WTC11 (cell line): ENCODE data around the gene ATP5MG. TPM values are rescaled to one million over a fixed set of nuclear protein-coding genes. Genes with fewer than 3 reads are reported as not detected.

ENCODE experiments used
- ATAC-seq: fragments of 200-7000 bp; cut with Tn5 transposase; 2 replicates; pipeline ENCODE4 v1.10.0; 2021; ENCODE audit warnings: mild to moderate bottlenecking, moderate library complexity
- CTCF ChIA-PET: fragments of 300-600 bp; sonication (Branson Sonifier 250); formaldehyde crosslinking; loops from one replicate; lab custom pipeline; 2021; ENCODE audit warnings: antibody characterized with exemption; lab: Charles Lee
- POLR2A ChIA-PET: fragments of 350-600 bp; sonication (Branson Sonifier 250); formaldehyde crosslinking; loops from one replicate; lab custom pipeline; 2021; ENCODE audit warnings: antibody characterized with exemption; lab: Charles Lee
- DNase-seq: peaks from one replicate; pipeline ENCODE4 v3.0.0; 2021; ENCODE audit warnings: low spot score
- H3K27ac Mint-ChIP-seq: 2 replicates; pipeline ENCODE4 v1.8.0; 2021; ENCODE audit warnings: mixed read lengths
- H3K27me3 Mint-ChIP-seq: 2 replicates; pipeline ENCODE4 v1.8.0; 2021; ENCODE audit warnings: low read depth, mild to moderate bottlenecking, moderate library complexity, mixed read lengths
- H3K36me3 Mint-ChIP-seq: 2 replicates; pipeline ENCODE4 v1.8.0; 2021; ENCODE audit warnings: mixed read lengths
- H3K4me1 Mint-ChIP-seq: 2 replicates; pipeline ENCODE4 v1.8.0; 2022; ENCODE audit warnings: mixed read lengths
- H3K4me3 Mint-ChIP-seq: 2 replicates; pipeline ENCODE4 v1.8.0; 2021; ENCODE audit warnings: mild to moderate bottlenecking, moderate library complexity, mixed read lengths
- H3K9me3 Mint-ChIP-seq: 2 replicates; pipeline ENCODE4 v1.8.0; 2021; ENCODE audit warnings: mixed read lengths
- ARID4B ChIP-seq: sonication (generic); formaldehyde crosslinking; IDR thresholded peaks from 2 replicates; pipeline ENCODE4 v1.8.0; 2023; ENCODE audit warnings: missing genetic modification reagents, mild to moderate bottlenecking, borderline replicate concordance
- ATF1 ChIP-seq: sonication (generic); formaldehyde crosslinking; IDR thresholded peaks from 2 replicates; pipeline ENCODE4 v1.8.1; 2023; ENCODE audit warnings: mild to moderate bottlenecking, moderate library complexity, missing genetic modification reagents
- NFATC4 ChIP-seq: fragments of 250-450 bp; sonication (Bioruptor Pico); IDR thresholded peaks from 2 replicates; pipeline ENCODE4 v1.9.0; 2021; ENCODE audit warnings: mild to moderate bottlenecking
- NFE2L1 ChIP-seq: sonication (generic); formaldehyde crosslinking; IDR thresholded peaks from 2 replicates; pipeline ENCODE4 v1.8.1; 2023; ENCODE audit warnings: missing genetic modification reagents
- NFYB ChIP-seq: sonication (generic); formaldehyde crosslinking; conservative IDR thresholded peaks from 2 replicates; pipeline ENCODE4 v1.8.0; 2022; ENCODE audit warnings: low read depth, missing genetic modification reagents
- NR3C1 ChIP-seq: sonication (generic); formaldehyde crosslinking; conservative IDR thresholded peaks from 2 replicates; pipeline ENCODE4 v1.8.1; 2023; ENCODE audit warnings: low read depth, mild to moderate bottlenecking, missing genetic modification reagents
- OVOL2 ChIP-seq: fragments of 250-450 bp; sonication (Bioruptor Pico); IDR thresholded peaks from 2 replicates; pipeline ENCODE4 v1.9.0; 2021; ENCODE audit warnings: mild to moderate bottlenecking, borderline replicate concordance
- TEAD1 ChIP-seq: sonication (generic); formaldehyde crosslinking; IDR thresholded peaks from 2 replicates; pipeline ENCODE4 v1.8.0; 2022; ENCODE audit warnings: mild to moderate bottlenecking, missing genetic modification reagents
- ZBTB21 ChIP-seq: sonication (generic); formaldehyde crosslinking; IDR thresholded peaks from 2 replicates; pipeline ENCODE4 v1.8.1; 2023; ENCODE audit warnings: mild to moderate bottlenecking, missing genetic modification reagents, borderline replicate concordance
- ZBTB43 ChIP-seq: sonication (generic); formaldehyde crosslinking; IDR thresholded peaks from 2 replicates; pipeline ENCODE4 v1.8.1; 2023; ENCODE audit warnings: mild to moderate bottlenecking, missing genetic modification reagents
- ZNF121 ChIP-seq: sonication (generic); formaldehyde crosslinking; IDR thresholded peaks from 2 replicates; pipeline ENCODE4 v1.8.0; 2023; ENCODE audit warnings: missing genetic modification reagents
- total RNA-seq: library from RNA; stranded (reverse); gene quantifications from 3 replicates; pipeline ENCODE4 v1.2.3, GENCODE V29; 2021
- TF ChIP-seq, protein P1 (sequence below): fragments of 250-450 bp; sonication (Bioruptor Pico); conservative IDR thresholded peaks from 2 replicates; pipeline ENCODE4 v1.9.0; 2021; ENCODE audit warnings: mild to moderate bottlenecking
- TF ChIP-seq, protein P2 (sequence below): sonication (generic); formaldehyde crosslinking; IDR thresholded peaks from 2 replicates; pipeline ENCODE4 v1.8.1; 2023; ENCODE audit warnings: mild to moderate bottlenecking, missing genetic modification reagents, borderline replicate concordance
- TF ChIP-seq, protein P3 (sequence below): sonication (generic); formaldehyde crosslinking; IDR thresholded peaks from 2 replicates; pipeline ENCODE4 v1.8.1; 2022; ENCODE audit warnings: mild to moderate bottlenecking, moderate library complexity, missing genetic modification reagents
- TF ChIP-seq, protein P4 (sequence below): sonication (generic); formaldehyde crosslinking; IDR thresholded peaks from 2 replicates; pipeline ENCODE4 v1.8.1; 2022; ENCODE audit warnings: mild to moderate bottlenecking, missing genetic modification reagents, moderate library complexity, borderline replicate concordance

Gene ATP5MG
- total RNA-seq, 1 experiment from 2014 or later, result 251 TPM

DNA sequence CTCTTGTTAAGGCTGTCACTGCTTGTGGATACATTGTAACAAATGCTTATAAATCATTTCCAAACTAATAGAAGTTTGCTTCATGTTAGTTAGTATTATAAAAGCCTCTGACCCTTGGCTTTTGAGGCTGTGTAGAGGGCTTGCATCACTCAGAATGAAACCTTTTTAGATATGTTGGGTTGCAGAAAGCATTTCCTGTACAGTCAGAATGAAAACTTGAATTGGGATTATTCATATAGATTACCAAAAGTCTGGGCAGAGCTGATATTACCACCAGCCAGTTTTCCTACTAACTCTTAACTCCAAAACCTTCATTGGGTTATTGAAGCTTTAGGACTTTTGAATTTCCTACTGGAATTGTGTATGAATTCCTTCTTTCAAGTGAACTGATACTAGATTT is 46.9 kb downstream of the ATP5MG start:
- no peak for ATAC-seq
- POLR2A ChIA-PET, result interaction anchor here (0.9 kb wide), 1 partner anchor 12 kb away, joined by 3 read pairs; the partner anchor contains the start of gene KMT2A

DNA sequence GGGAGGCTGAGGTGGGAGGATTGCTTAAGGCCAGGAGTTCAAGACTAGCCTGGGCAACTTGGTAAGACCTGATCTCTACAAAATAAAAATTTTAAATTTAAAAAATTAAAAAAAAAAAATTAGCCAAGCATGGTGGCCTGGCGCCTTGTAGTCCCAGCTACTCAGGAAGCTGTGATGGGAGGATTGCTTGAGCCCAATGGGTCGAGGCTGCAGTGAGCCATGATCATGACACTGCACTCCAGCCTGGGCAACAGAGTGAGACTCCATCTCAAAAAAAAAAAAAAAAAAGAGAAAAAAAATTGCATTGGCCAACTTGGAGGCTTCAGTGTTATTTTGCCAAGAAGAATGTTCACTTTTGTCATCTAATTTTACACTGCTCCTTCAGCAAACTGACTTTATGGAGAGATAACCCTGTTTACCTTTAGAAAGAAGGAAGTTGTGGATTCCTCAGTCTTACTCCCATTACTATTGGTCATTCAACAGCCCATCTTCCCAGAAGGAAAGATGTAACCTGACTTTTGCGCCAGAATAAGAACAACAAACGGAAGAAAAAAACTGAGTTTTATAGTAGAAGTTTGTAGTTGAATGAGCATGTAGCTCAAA is 48.0 kb downstream of the ATP5MG start:
- Mint-ChIP-seq H3K36me3 (peaks cover 9% of the 10 kb centered on the region), H3K4me1 (no peaks in the 10 kb centered on the region), H3K27me3 (no peaks in the 10 kb centered on the region), H3K9me3 (no peaks in the 10 kb centered on the region), H3K27ac (no peak overlapping the region), H3K4me3 (no peak overlapping the region)
- ChIA-PET POLR2A (no interaction called here), CTCF (interaction anchor here (1.2 kb wide), 1 partner anchor 39 kb away, joined by 3 read pairs; no protein-coding TSS in a partner anchor)
- no peak for ATAC-seq
- DNase-seq, result no peak
- TF ChIP-seq, protein P1, sequence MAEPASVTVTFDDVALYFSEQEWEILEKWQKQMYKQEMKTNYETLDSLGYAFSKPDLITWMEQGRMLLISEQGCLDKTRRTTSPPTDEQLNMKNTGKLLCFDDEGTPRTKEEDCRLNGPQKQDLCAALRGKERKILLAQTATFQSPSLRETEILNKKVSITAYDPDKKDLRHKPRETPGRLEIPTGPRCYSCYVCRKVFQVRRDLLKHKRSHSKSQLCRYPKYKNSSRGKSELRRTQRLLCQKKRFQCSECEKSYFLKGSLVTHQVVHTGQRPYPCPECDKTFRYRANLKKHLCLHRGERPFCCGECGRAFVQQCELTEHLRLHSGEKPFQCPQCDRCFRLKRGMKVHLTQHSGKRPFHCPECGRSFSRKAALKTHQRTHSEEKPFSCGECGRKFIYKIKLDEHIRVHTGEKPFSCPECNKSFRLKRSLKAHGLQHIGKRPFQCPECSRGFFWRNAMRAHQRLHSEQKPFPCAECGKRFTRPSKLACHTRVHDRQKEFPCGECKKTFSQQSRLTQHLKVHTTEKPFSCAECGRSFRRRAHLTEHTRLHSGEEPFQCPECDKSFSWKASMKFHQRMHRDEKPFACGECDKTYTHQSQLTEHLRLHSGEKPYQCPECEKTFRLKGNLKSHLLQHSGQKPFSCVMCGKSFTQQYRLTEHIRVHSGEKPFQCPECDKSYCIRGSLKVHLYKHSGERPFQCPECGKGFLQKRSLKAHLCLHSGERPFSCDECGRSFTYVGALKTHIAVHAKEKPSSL (CRISPR knock-in tag), result no peak
- TF ChIP-seq ARID4B (no peak), ZBTB21 (CRISPR knock-in tag) (no peak), NFE2L1 (CRISPR knock-in tag) (no peak)
- TF ChIP-seq, protein P2, sequence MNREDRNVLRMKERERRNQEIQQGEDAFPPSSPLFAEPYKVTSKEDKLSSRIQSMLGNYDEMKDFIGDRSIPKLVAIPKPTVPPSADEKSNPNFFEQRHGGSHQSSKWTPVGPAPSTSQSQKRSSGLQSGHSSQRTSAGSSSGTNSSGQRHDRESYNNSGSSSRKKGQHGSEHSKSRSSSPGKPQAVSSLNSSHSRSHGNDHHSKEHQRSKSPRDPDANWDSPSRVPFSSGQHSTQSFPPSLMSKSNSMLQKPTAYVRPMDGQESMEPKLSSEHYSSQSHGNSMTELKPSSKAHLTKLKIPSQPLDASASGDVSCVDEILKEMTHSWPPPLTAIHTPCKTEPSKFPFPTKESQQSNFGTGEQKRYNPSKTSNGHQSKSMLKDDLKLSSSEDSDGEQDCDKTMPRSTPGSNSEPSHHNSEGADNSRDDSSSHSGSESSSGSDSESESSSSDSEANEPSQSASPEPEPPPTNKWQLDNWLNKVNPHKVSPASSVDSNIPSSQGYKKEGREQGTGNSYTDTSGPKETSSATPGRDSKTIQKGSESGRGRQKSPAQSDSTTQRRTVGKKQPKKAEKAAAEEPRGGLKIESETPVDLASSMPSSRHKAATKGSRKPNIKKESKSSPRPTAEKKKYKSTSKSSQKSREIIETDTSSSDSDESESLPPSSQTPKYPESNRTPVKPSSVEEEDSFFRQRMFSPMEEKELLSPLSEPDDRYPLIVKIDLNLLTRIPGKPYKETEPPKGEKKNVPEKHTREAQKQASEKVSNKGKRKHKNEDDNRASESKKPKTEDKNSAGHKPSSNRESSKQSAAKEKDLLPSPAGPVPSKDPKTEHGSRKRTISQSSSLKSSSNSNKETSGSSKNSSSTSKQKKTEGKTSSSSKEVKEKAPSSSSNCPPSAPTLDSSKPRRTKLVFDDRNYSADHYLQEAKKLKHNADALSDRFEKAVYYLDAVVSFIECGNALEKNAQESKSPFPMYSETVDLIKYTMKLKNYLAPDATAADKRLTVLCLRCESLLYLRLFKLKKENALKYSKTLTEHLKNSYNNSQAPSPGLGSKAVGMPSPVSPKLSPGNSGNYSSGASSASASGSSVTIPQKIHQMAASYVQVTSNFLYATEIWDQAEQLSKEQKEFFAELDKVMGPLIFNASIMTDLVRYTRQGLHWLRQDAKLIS (CRISPR knock-in tag), result no peak
- TF ChIP-seq, protein P3, sequence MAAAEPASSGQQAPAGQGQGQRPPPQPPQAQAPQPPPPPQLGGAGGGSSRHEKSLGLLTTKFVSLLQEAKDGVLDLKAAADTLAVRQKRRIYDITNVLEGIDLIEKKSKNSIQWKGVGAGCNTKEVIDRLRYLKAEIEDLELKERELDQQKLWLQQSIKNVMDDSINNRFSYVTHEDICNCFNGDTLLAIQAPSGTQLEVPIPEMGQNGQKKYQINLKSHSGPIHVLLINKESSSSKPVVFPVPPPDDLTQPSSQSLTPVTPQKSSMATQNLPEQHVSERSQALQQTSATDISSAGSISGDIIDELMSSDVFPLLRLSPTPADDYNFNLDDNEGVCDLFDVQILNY (CRISPR knock-in tag), result no peak
- TF ChIP-seq, all 79 proteins: peak for 0

More for the DNA sequence above, 46.9 kb downstream of the ATP5MG start:
- no peak overlapping the region for H3K4me3 Mint-ChIP-seq
- TF ChIP-seq NR3C1 (CRISPR knock-in tag) (no peak), ZBTB43 (CRISPR knock-in tag) (no peak), ATF1 (CRISPR knock-in tag) (no peak), TEAD1 (no peak), ZNF121 (CRISPR knock-in tag) (no peak), NFATC4 (CRISPR knock-in tag) (no peak), OVOL2 (CRISPR knock-in tag) (no peak), NFYB (CRISPR knock-in tag) (no peak)
- TF ChIP-seq, protein P4, sequence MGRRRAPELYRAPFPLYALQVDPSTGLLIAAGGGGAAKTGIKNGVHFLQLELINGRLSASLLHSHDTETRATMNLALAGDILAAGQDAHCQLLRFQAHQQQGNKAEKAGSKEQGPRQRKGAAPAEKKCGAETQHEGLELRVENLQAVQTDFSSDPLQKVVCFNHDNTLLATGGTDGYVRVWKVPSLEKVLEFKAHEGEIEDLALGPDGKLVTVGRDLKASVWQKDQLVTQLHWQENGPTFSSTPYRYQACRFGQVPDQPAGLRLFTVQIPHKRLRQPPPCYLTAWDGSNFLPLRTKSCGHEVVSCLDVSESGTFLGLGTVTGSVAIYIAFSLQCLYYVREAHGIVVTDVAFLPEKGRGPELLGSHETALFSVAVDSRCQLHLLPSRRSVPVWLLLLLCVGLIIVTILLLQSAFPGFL, result no peak
- TF ChIP-seq, all 79 proteins: peak for 0
- Mint-ChIP-seq H3K9me3 (no peaks in the 10 kb centered on the region), H3K27me3 (no peaks in the 10 kb centered on the region), H3K4me1 (peaks cover 6% of the 10 kb centered on the region), H3K27ac (no peak overlapping the region), H3K36me3 (peaks cover 9% of the 10 kb centered on the region)
- CTCF ChIA-PET, result no interaction called here
- no peak for DNase-seq
